HEK293 (cell line): Measurements from ENCODE around the gene JAKMIP1.

Experiments used
- CTCF ChIA-PET: fragments of 350-600 bp; formaldehyde crosslinking; extraction: SDS; loops from one replicate; lab custom pipeline; 2021; ENCODE audit warnings: antibody characterized with exemption; lab: Yijun Ruan, JAX
- POLR2A ChIA-PET: fragments of 300-600 bp; formaldehyde crosslinking; extraction: SDS; loops from one replicate; lab custom pipeline; 2020; ENCODE audit warnings: antibody characterized with exemption, inconsistent platforms; lab: Yijun Ruan, JAX
- H3K27ac ChIP-seq: fragments of 200-500 bp; sonication (Bioruptor generic); 2 replicates; pipeline ENCODE4 v1.5.1; 2014; ENCODE audit warnings: low read depth, low read length, control low read depth, inconsistent platforms; ENCODE audit errors: extremely low read depth
- H3K36me3 ChIP-seq, 2 experiments: fragments of 200-500 bp in 1 of 2; sonication (Bioruptor generic) in 1 of 2; 1 replicate in 1 of 2; 2 replicates in 1 of 2; pipeline ENCODE4 v1.5.1; 2014 to 2017; ENCODE audit warnings: inconsistent platforms in 2 of 2, low read length in 2 of 2; ENCODE audit not compliant: control insufficient read depth in 2 of 2, insufficient read depth in 1 of 2
- H3K4me1 ChIP-seq: fragments of 200-500 bp; sonication (Bioruptor generic); 2 replicates; pipeline ENCODE4 v1.5.1; 2014; ENCODE audit warnings: mild to moderate bottlenecking, low read length, inconsistent platforms; ENCODE audit not compliant: control insufficient read depth, insufficient read depth
- H3K4me3 ChIP-seq: 2 replicates; pipeline ENCODE4 v1.5.1; 2011; ENCODE audit warnings: low read depth, mild to moderate bottlenecking, control low read depth, low read length, moderate library complexity
- H3K9me3 ChIP-seq: fragments of 200-500 bp; sonication (Bioruptor generic); 2 replicates; pipeline ENCODE4 v1.5.1; 2014; ENCODE audit warnings: low read depth, low read length, inconsistent platforms; ENCODE audit not compliant: control insufficient read depth, insufficient read depth
- KLF1 ChIP-seq: fragments of 450-650 bp; formaldehyde crosslinking; IDR thresholded peaks from 2 replicates; pipeline ENCODE4 v1.5.1; 2016; ENCODE audit warnings: missing biosample characterization, missing genetic modification characterization
- KLF10 ChIP-seq: fragments of 450-650 bp; IDR thresholded peaks from 2 replicates; pipeline ENCODE4 v1.5.1; 2018; ENCODE audit warnings: missing biosample characterization, mild to moderate bottlenecking, missing genetic modification characterization
- KLF7 ChIP-seq: fragments of 450-650 bp; formaldehyde crosslinking; IDR thresholded peaks from 2 replicates; pipeline ENCODE4 v1.5.1; 2016; ENCODE audit warnings: missing biosample characterization, missing genetic modification characterization, borderline replicate concordance
- MEIS1 ChIP-seq: sonication (generic); formaldehyde crosslinking; IDR thresholded peaks from 2 replicates; pipeline ENCODE4 v1.8.1; 2022; ENCODE audit warnings: missing genetic modification reagents, mild to moderate bottlenecking, borderline replicate concordance
- PBX3 ChIP-seq: sonication (generic); formaldehyde crosslinking; IDR thresholded peaks from 2 replicates; pipeline ENCODE4 v1.8.1; 2022; ENCODE audit warnings: mild to moderate bottlenecking, moderate library complexity, missing genetic modification reagents
- PRDM10 ChIP-seq: fragments of 450-650 bp; formaldehyde crosslinking; IDR thresholded peaks from 2 replicates; pipeline ENCODE4 v1.5.1; 2016; ENCODE audit warnings: missing biosample characterization, missing genetic modification characterization
- ZNF132 ChIP-seq: fragments of 450-650 bp; formaldehyde crosslinking; IDR thresholded peaks from 2 replicates; pipeline ENCODE4 v1.5.1; 2017; ENCODE audit warnings: missing biosample characterization, missing genetic modification characterization, borderline replicate concordance
- ZNF416 ChIP-seq: fragments of 450-650 bp; formaldehyde crosslinking; IDR thresholded peaks from 2 replicates; pipeline ENCODE4 v1.5.1; 2016; ENCODE audit warnings: missing biosample characterization, missing genetic modification characterization
- ZNF518A ChIP-seq: fragments of 450-650 bp; formaldehyde crosslinking; conservative IDR thresholded peaks from 2 replicates; pipeline ENCODE4 v1.5.1; 2016; ENCODE audit warnings: low read depth, missing biosample characterization, missing genetic modification characterization
- ZNF792 ChIP-seq: fragments of 450-650 bp; formaldehyde crosslinking; IDR thresholded peaks from 2 replicates; pipeline ENCODE4 v1.5.1; 2016; ENCODE audit warnings: missing biosample characterization, missing genetic modification characterization
- ZXDB ChIP-seq: fragments of 450-650 bp; formaldehyde crosslinking; IDR thresholded peaks from 2 replicates; pipeline ENCODE4 v1.5.1; 2016; ENCODE audit warnings: missing biosample characterization, missing genetic modification characterization

JAKMIP1 gene

DNA sequence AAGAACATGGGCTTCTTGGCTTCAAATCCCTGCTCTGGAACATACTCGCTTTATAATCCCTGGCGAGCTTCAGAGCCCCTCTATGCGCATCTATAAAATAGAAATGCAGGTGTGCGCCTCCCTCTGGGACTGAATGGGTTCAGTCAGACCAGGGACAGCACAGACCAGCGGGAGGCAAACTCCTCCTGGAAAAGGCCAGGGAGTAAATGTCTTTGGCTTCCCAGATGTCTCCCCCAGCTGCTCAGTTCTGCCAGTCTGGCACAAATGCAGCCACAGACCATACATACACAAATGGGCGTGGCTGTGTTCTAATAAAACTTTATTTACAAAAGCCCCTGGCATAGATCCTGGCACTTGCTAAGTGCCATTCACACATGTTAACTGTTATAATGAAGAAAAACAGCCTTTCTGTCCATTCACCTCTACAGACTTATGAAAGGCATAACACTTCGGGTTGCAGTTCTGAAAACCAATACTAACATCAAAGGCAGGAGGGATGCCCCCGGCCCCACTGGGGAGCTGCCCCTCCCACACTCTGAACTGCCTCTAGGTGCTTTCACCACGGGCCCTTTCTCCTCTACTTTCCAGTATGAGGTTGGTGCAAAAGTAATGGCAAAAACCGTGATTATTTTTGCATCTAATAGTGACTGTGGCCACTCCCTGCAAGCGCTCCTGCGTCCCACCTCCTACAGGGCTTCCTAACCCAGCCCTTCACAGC lies 4.6 kb downstream of the JAKMIP1 start:
- POLR2A ChIA-PET: no interaction called here

GRCh38 chr4:6194458-6195195 lies 5.7 kb downstream of the JAKMIP1 start:
- TF ChIP-seq PRDM10 (tag by site-specific recombination) (peak; percentile 78), ZNF518A (tag by site-specific recombination) (no peak)
- H3K27ac ChIP-seq: no peak overlapping the region
- CTCF ChIA-PET: interaction anchor here (1.1 kb wide), 1 partner anchor 197 kb away, joined by 3 read pairs; no protein-coding TSS in a partner anchor
- no peak overlapping the region for H3K4me3 ChIP-seq
- no peaks in the 10 kb centered on the region for H3K9me3 ChIP-seq
- no peaks in the 10 kb centered on the region for H3K4me1 ChIP-seq
- POLR2A ChIA-PET: no interaction called here
- H3K36me3 ChIP-seq: no peaks in the 10 kb centered on the region

More for the DNA sequence above, 4.6 kb downstream of the JAKMIP1 start:
- CTCF ChIA-PET: no interaction called here
- no peak overlapping the region for H3K27ac ChIP-seq
- H3K9me3 ChIP-seq: no peaks in the 10 kb centered on the region
- no peaks in the 10 kb centered on the region for H3K36me3 ChIP-seq
- no peaks in the 10 kb centered on the region for H3K4me1 ChIP-seq
- H3K4me3 ChIP-seq: no peak overlapping the region
- TF ChIP-seq KLF10: 0 out of 2 replicates have a peak, but pooled peaks have one; percentile 31
- 0 out of 2 replicates have a peak, but pooled peaks have one; percentile 22 for TF ChIP-seq KLF7 (tag by site-specific recombination)
- TF ChIP-seq PBX3 (CRISPR knock-in tag): no peak
- no peak for TF ChIP-seq MEIS1 (CRISPR knock-in tag)
- no peak for TF ChIP-seq ZNF416 (tag by site-specific recombination)
- TF ChIP-seq ZNF132 (tag by site-specific recombination): no peak
- TF ChIP-seq ZNF792 (tag by site-specific recombination): no peak
- no peak for TF ChIP-seq ZXDB (tag by site-specific recombination)
- 0 out of 2 replicates have a peak, but pooled peaks have one; percentile 24 for TF ChIP-seq KLF1 (tag by site-specific recombination)
